Bronchial epithelial cell (primary cell): ENCODE measurements around the gene HOXD3. TPM values are rescaled to one million over a fixed set of nuclear protein-coding genes. Genes with fewer than 3 reads are reported as not detected.

ENCODE experiments used
- DNase-seq: peaks from one replicate; pipeline ENCODE4 v3.0.0-alpha.2; 2010; ENCODE audit warnings: low read depth
- FAIRE-seq: peaks from 2 replicates; lab custom pipeline; 2011; peaks lifted over from hg19 to GRCh38; lab: Jason Lieb, UNC
- H3K27me3 ChIP-seq: 2 replicates; pipeline ENCODE4 v1.5.1; 2011; ENCODE audit warnings: low read length; ENCODE audit not compliant: control insufficient read depth, insufficient read depth
- H3K36me3 ChIP-seq: 2 replicates; pipeline ENCODE4 v1.5.1; 2011; ENCODE audit warnings: low read length; ENCODE audit not compliant: control insufficient read depth, insufficient read depth
- H3K4me3 ChIP-seq: 2 replicates; pipeline ENCODE4 v1.5.1; 2011; ENCODE audit warnings: mild to moderate bottlenecking, low read depth, low read length, control low read depth
- CTCF ChIP-seq: IDR thresholded peaks from 2 replicates; pipeline ENCODE4 v1.5.1; 2011; ENCODE audit warnings: mild to moderate bottlenecking, moderate library complexity, low read length, control low read depth, inconsistent platforms; ENCODE audit not compliant: insufficient read depth, severe bottlenecking
- total RNA-seq: library from RNA; depleted of rRNA; stranded (reverse); fragments of >200 nt; gene quantifications from 2 replicates; pipeline ENCODE4 v1.2.1, GENCODE V29; 2014

The HOXD3 gene
- total RNA-seq, 1 donor from 2014 or later: not detected

- Histone ChIP-seq H3K4me3 (no peak overlapping the region), H3K27me3 (peaks cover 73% of the 10 kb centered on the region), H3K36me3 (no peaks in the 10 kb centered on the region)
- no peak for TF ChIP-seq CTCF
- FAIRE-seq: no peak
- DNase-seq: no peak
These were observed 9.8 kb upstream of the HOXD3 start for GRCh38 chr2:176147210-176147799.

DNA sequence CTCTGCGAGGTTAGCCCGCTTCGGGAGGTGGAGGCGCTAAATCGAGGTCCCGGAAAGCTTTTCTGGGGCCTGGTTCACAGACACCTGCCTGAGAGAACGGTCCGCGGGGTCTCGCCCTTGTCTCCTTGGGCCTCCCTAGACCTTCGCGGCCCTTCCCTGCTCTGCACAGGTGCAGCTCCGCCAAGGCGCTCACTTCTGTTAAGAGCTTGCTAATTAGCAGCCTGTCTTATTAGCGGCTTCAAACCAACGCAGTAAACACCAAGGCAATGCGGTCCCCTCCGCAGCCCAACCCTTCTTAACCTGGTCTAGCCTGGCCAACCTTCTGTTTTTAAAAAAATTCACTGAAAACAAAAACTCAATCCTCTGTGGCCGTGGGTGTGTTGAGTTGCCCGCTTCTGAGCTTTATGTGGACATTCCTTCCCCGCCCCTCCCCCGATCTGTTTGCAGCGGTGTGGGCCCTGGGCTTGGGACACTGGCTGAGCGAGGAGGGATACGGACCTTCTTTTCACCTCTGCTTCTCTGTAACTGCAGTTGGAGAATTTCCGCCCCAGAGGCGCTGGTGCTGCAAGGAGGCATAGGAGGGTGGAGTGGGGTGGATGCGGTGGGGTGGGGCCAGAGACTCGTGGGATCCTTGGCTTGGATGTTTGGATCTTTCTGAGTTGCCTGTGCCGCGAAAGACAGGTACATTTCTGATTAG is 9.2 kb upstream of the HOXD3 start:
- no peak for FAIRE-seq
- no peak for TF ChIP-seq CTCF
- Histone ChIP-seq H3K27me3 (peaks cover 76% of the 10 kb centered on the region), H3K4me3 (no peak overlapping the region), H3K36me3 (no peaks in the 10 kb centered on the region)
- DNase-seq: no peak

GRCh38 chr2:176148751-176149421 is 8.2 kb upstream of the HOXD3 start:
- TF ChIP-seq CTCF: no peak
- Histone ChIP-seq H3K4me3 (no peak overlapping the region), H3K27me3 (peaks cover 74% of the 10 kb centered on the region), H3K36me3 (no peaks in the 10 kb centered on the region)
- DNase-seq (no peak), FAIRE-seq (no peak)

DNA sequence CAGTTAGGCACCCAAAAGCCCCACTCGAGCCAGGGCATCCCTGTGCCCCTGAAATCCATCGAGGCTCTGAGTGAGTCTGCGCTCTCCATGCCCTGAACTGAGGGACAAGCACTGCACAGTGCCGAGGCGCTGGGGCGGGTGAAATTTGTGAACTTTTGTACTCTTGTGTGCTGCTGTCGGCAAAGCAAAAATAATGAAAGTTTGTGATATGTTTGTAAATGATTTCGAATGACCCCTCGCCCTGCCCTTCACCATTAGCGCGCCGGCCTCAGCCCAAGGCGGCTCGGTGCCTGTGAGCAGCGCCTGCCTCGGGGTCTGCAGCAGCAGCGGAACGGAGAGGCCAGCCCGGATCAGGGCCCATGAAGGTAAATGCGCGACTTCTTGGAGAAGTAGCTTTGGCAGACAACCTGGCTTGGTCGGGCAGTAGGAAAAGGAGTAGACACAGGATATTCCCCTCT is 7.6 kb upstream of the HOXD3 start:
- Histone ChIP-seq H3K36me3 (no peaks in the 10 kb centered on the region), H3K27me3 (peaks cover 76% of the 10 kb centered on the region), H3K4me3 (no peak overlapping the region)
- TF ChIP-seq CTCF: no peak
- DNase-seq: no peak
- FAIRE-seq: no peak

GRCh38 chr2:176149939-176150583 is 7.0 kb upstream of the HOXD3 start:
- FAIRE-seq (no peak), DNase-seq (no peak)
- no peak overlapping the region for H3K4me3 ChIP-seq
- TF ChIP-seq CTCF: no peak
- peaks cover 77% of the 10 kb centered on the region for H3K27me3 ChIP-seq
- no peaks in the 10 kb centered on the region for H3K36me3 ChIP-seq
